ENCODE results near the gene ABR.

- TF ChIP-seq CTCF (conservative IDR thresholded peaks at IDR 0.05; ENCODE audit: low read length): no peak
- no peak for TF ChIP-seq EZH2phosphoT487 (IDR thresholded peaks at IDR 0.05; ENCODE audit: borderline replicate concordance)
Measured at GRCh38 chr17:1002771-1003555, 176.8 kb downstream of the ABR start.

All from Loucy (cell line).